ENCODE data around the gene KRT36.

KRT36 gene

GRCh38 chr17:41521574-41522261 lies 32.0 kb upstream of the KRT36 start:
- no peak overlapping the region for H3K4me3 ChIP-seq (ENCODE audit: low read depth, low read length)
- TF ChIP-seq CTCF (IDR thresholded peaks at IDR 0.05; ENCODE audit: low read depth, low read length), result no peak

GRCh38 chr17:41520821-41521521 lies 31.3 kb upstream of the KRT36 start:
- no peak for TF ChIP-seq CTCF (IDR thresholded peaks at IDR 0.05; ENCODE audit: low read depth, low read length)
- no peak overlapping the region for H3K4me3 ChIP-seq (ENCODE audit: low read depth, low read length)

GRCh38 chr17:41519501-41520224 lies 30.0 kb upstream of the KRT36 start:
- no peak overlapping the region for H3K4me3 ChIP-seq (ENCODE audit: low read depth, low read length)
- TF ChIP-seq CTCF (IDR thresholded peaks at IDR 0.05; ENCODE audit: low read depth, low read length), result no peak

- no peak for TF ChIP-seq CTCF (IDR thresholded peaks at IDR 0.05; ENCODE audit: low read depth, low read length)
- no peak within 1 kb of the TSS for H3K4me3 ChIP-seq (ENCODE audit: low read depth, low read length)
These were observed 29.2 kb upstream of the KRT36 start, which contains the start of gene KRT15 for GRCh38 chr17:41518789-41519449. Gene KRT15 (minus strand): TSS chr17:41518890. CDS start chr17:41518827, 63 bp downstream.

- TF ChIP-seq CTCF (IDR thresholded peaks at IDR 0.05; ENCODE audit: low read depth, low read length), result no peak
- H3K4me3 ChIP-seq (ENCODE audit: low read depth, low read length), result no peak overlapping the region
These were observed 28.3 kb upstream of the KRT36 start for GRCh38 chr17:41518031-41518430.

GRCh38 chr17:41516830-41517283 lies 27.1 kb upstream of the KRT36 start:
- no peak for TF ChIP-seq CTCF (IDR thresholded peaks at IDR 0.05; ENCODE audit: low read depth, low read length)
- H3K4me3 ChIP-seq (ENCODE audit: low read depth, low read length), result no peak overlapping the region
